ENCODE measurements around the gene ACOXL. TPM values are rescaled to one million over a fixed set of nuclear protein-coding genes. Genes with fewer than 3 reads are reported as not detected.

The ACOXL gene
- polyA plus RNA-seq, 3 donors, result 0.35 TPM; not detected in 2

- Histone ChIP-seq H2AFZ (ENCODE audit: insufficient read depth, low read depth, low read length, poor library complexity, severe bottlenecking) (peak overlapping the region; percentile 87), H3K79me2 (ENCODE audit: insufficient read depth, low read length) (peaks cover 26% of the 10 kb centered on the region), H3K27ac (ENCODE audit: low read depth in 1 of 2, low read length in 2 of 2) (no peak overlapping the region), H3K9me3 (replicated peaks in 1 of 2; ENCODE audit: control insufficient read depth in 1 of 2, insufficient read depth in 1 of 2, low read length in 2 of 2) (no peaks in the 10 kb centered on the region), H3K4me1 (ENCODE audit: control insufficient read depth in 1 of 2, insufficient read depth in 2 of 2, low read length in 2 of 2) (peaks cover 60 to 63% of the 10 kb centered on the region in 2 donors), H3K27me3 (ENCODE audit: control insufficient read depth in 2 of 2, insufficient read depth in 2 of 2, low read length in 2 of 2) (peaks cover 36 to 57% of the 10 kb centered on the region in 2 donors), H3K36me3 (replicated peaks in 1 of 2; ENCODE audit: control insufficient read depth in 1 of 2, insufficient read depth in 2 of 2, low read length in 2 of 2) (peaks cover 11 to 13% of the 10 kb centered on the region in 2 donors), H4K20me1 (ENCODE audit: insufficient read depth, low read length) (peaks cover 37% of the 10 kb centered on the region), H3K4me2 (replicated peaks; ENCODE audit: extremely low read depth, low read length, poor library complexity, severe bottlenecking) (peak overlapping the region; percentile 97), H3K9ac (ENCODE audit: insufficient read depth, low read length, poor library complexity, severe bottlenecking) (peak overlapping the region; percentile 52), H3K4me3 (replicated peaks in 1 of 3; ENCODE audit: low read depth in 2 of 3, low read length in 3 of 3) (peak overlapping the region; percentile 45 to 98 (median 51))
- Mint-ChIP-seq H3K27me3 (ENCODE audit: low read depth in 3 of 3) (peaks cover 51 to 60% (median 53%) of the 10 kb centered on the region in 3 donors), H3K36me3 (peaks cover 21 to 31% of the 10 kb centered on the region in 2 donors), H3K4me1 (peaks cover 48% of the 10 kb centered on the region), H3K27ac (peak overlapping the region in 2 of 7 donors; percentile 25 to 55), H3K4me3 (peak overlapping the region; percentile 92 to 98), H3K9me3 (peaks cover 0 to 27% (median 7%) of the 10 kb centered on the region in 7 donors)
- WGBS (ENCODE audit: insufficient coverage), result under 1% methylated on average over 25 of the region's 27 CpGs
- TF ChIP-seq CTCF (IDR thresholded peaks at IDR 0.05), result no peak
- intact Hi-C loops (cut with micrococcal nuclease), result loop anchor here (5.0 to 10.0 kb wide), 3 partner anchors 128 to 582 kb away; no protein-coding TSS in a partner anchor
- peak in 1 of 3 donors; percentile 6 for DNase-seq
Observed at GRCh38 chr2:111119822-111120252, 387.5 kb downstream of the ACOXL start.

GRCh38 chr2:111120253-111121027, 388.1 kb downstream of the ACOXL start, which contains the start of gene BCL2L11:
BCL2L11 (plus strand) TSS chr2:111120914; CDS start chr2:111123746, 2,832 bp downstream.
- under 1% methylated on average over 97 of the region's 98 CpGs for WGBS (ENCODE audit: insufficient coverage)
- intact Hi-C loops (cut with micrococcal nuclease), result loop anchor here in 1 of 2 donors (5.0 to 10.0 kb wide), 2 partner anchors 128 to 306 kb away; no protein-coding TSS in a partner anchor
- H4K20me1 ChIP-seq (ENCODE audit: insufficient read depth, low read length), result peaks cover 43% of the 10 kb centered on the region
- H3K36me3 ChIP-seq (replicated peaks in 1 of 2; ENCODE audit: control insufficient read depth in 1 of 2, insufficient read depth in 2 of 2, low read length in 2 of 2), result peaks cover 17 to 19% of the 10 kb centered on the region in 2 donors
- peaks cover 51% of the 10 kb centered on the region for H3K4me1 Mint-ChIP-seq
- peak within 1 kb of the TSS; percentile 85 to 90 for H3K27ac ChIP-seq (ENCODE audit: low read depth in 1 of 2, low read length in 2 of 2)
- H3K4me3 ChIP-seq (replicated peaks in 1 of 3; ENCODE audit: low read depth in 2 of 3, low read length in 3 of 3), result peak within 1 kb of the TSS; percentile 89 to 98 (median 97)
- H3K4me2 ChIP-seq (replicated peaks; ENCODE audit: extremely low read depth, low read length, poor library complexity, severe bottlenecking), result peak within 1 kb of the TSS; percentile 97
- peaks cover 60 to 63% of the 10 kb centered on the region in 2 donors for H3K4me1 ChIP-seq (ENCODE audit: control insufficient read depth in 1 of 2, insufficient read depth in 2 of 2, low read length in 2 of 2)
- H3K4me3 Mint-ChIP-seq, result peak within 1 kb of the TSS; percentile 95 to 98
- TF ChIP-seq CTCF (IDR thresholded peaks at IDR 0.05), result no peak
- H3K27me3 Mint-ChIP-seq (ENCODE audit: low read depth in 3 of 3), result peaks cover 49 to 58% (median 51%) of the 10 kb centered on the region in 3 donors
- H3K79me2 ChIP-seq (ENCODE audit: insufficient read depth, low read length), result peaks cover 32% of the 10 kb centered on the region
- H2AFZ ChIP-seq (ENCODE audit: insufficient read depth, low read depth, low read length, poor library complexity, severe bottlenecking), result peak within 1 kb of the TSS; percentile 87
- peaks cover 33 to 51% of the 10 kb centered on the region in 2 donors for H3K27me3 ChIP-seq (ENCODE audit: control insufficient read depth in 2 of 2, insufficient read depth in 2 of 2, low read length in 2 of 2)
- H3K9ac ChIP-seq (ENCODE audit: insufficient read depth, low read length, poor library complexity, severe bottlenecking), result peak within 1 kb of the TSS; percentile 80
- peak within 1 kb of the TSS; percentile 88 to 94 (median 93) for H3K27ac Mint-ChIP-seq
- peaks cover 0 to 27% (median 7%) of the 10 kb centered on the region in 7 donors for H3K9me3 Mint-ChIP-seq
- peak; percentile 87 to 90 (median 88) for DNase-seq
- H3K9me3 ChIP-seq (replicated peaks in 1 of 2; ENCODE audit: control insufficient read depth in 1 of 2, insufficient read depth in 1 of 2, low read length in 2 of 2), result no peaks in the 10 kb centered on the region
- peaks cover 27 to 37% of the 10 kb centered on the region in 2 donors for H3K36me3 Mint-ChIP-seq
